DND-41 (cell line): Measurements from ENCODE around the gene PRRT2.

Experiments used
- ATAC-seq: fragments of 200-7000 bp; cut with Tn5 transposase; 3 replicates; pipeline ENCODE4 v1.9.1; 2021; ENCODE audit warnings: low read depth; ENCODE audit not compliant: insufficient read depth
- DNase-seq: peaks from one replicate; pipeline ENCODE4 v3.0.0-alpha.2; 2020
- H2AFZ ChIP-seq: 2 replicates; pipeline ENCODE4 v1.6.0; 2012; ENCODE audit warnings: low read depth, low read length
- H3K27ac ChIP-seq: 2 replicates; pipeline ENCODE4 v1.5.1; 2012; ENCODE audit warnings: low read length, inconsistent platforms
- H3K27me3 ChIP-seq: fragments of 200-600 bp; sonication (generic); 2 replicates; pipeline ENCODE4 v1.6.0; 2012; ENCODE audit warnings: low read length, mild to moderate bottlenecking, inconsistent platforms; ENCODE audit not compliant: insufficient read depth, poor library complexity
- H3K36me3 ChIP-seq: 2 replicates; pipeline ENCODE4 v1.5.1; 2012; ENCODE audit warnings: low read length, inconsistent platforms; ENCODE audit not compliant: insufficient read depth
- H3K4me1 ChIP-seq: 2 replicates; pipeline ENCODE4 v1.5.1; 2012; ENCODE audit warnings: mild to moderate bottlenecking, low read length; ENCODE audit not compliant: insufficient read depth
- H3K4me2 ChIP-seq: 2 replicates; pipeline ENCODE4 v1.6.0; 2012; ENCODE audit warnings: mild to moderate bottlenecking, moderate library complexity, low read length, inconsistent platforms; ENCODE audit not compliant: insufficient read depth
- H3K4me3 ChIP-seq, 2 experiments: fragments of 200-600 bp in 1 of 2; shearing (Covaris generic) in 1 of 2; 2 replicates each; pipeline ENCODE4 v1.5.1; 2012 to 2016; ENCODE audit warnings: inconsistent platforms in 2 of 2, low read length in 2 of 2, mild to moderate bottlenecking in 2 of 2, low read depth in 1 of 2, moderate library complexity in 1 of 2
- H3K79me2 ChIP-seq: 2 replicates; pipeline ENCODE4 v1.6.0; 2012; ENCODE audit warnings: low read length, inconsistent platforms; ENCODE audit not compliant: insufficient read depth
- H3K9ac ChIP-seq: 2 replicates; pipeline ENCODE4 v1.6.0; 2012; ENCODE audit warnings: low read depth, mild to moderate bottlenecking, inconsistent platforms, low read length, moderate library complexity
- H3K9me3 ChIP-seq: 2 replicates; pipeline ENCODE4 v1.5.1; 2012; ENCODE audit warnings: low read length, moderate library complexity, mild to moderate bottlenecking, inconsistent platforms; ENCODE audit not compliant: insufficient read depth, severe bottlenecking
- H4K20me1 ChIP-seq: 2 replicates; pipeline ENCODE4 v1.6.0; 2012; ENCODE audit warnings: low read length; ENCODE audit not compliant: insufficient read depth
- CTCF ChIP-seq: IDR thresholded peaks from 2 replicates; pipeline ENCODE4 v1.5.1; 2012; ENCODE audit warnings: borderline replicate concordance, low read length, moderate library complexity, mild to moderate bottlenecking; ENCODE audit not compliant: poor library complexity, severe bottlenecking; ENCODE audit errors: extremely low read depth
- EZH2 ChIP-seq: IDR thresholded peaks from 3 replicates; pipeline ENCODE4 v1.6.1; 2012; ENCODE audit warnings: borderline replicate concordance, low read depth, mild to moderate bottlenecking, moderate library complexity, low read length, inconsistent platforms; ENCODE audit not compliant: severe bottlenecking

PRRT2 gene

DNA sequence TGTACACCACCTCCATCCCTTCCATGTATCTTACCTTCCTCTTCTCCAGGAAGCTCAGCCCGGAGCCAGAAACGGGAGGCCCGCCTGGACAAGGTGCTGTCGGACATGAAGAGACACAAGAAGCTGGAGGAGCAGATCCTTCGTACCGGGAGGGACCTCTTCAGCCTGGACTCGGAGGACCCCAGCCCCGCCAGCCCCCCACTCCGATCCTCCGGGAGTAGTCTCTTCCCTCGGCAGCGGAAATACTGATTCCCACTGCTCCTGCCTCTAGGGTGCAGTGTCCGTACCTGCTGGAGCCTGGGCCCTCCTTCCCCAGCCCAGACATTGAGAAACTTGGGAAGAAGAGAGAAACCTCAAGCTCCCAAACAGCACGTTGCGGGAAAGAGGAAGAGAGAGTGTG lies 7.5 kb downstream of the PRRT2 start:
- DNase-seq (no peak), ATAC-seq (no peak)
- TF ChIP-seq CTCF: no peak
- peaks cover 41% of the 10 kb centered on the region for H3K79me2 ChIP-seq
- peaks cover 31% of the 10 kb centered on the region for H4K20me1 ChIP-seq
- H3K27me3 ChIP-seq: no peaks in the 10 kb centered on the region
- H3K36me3 ChIP-seq: peaks cover 32% of the 10 kb centered on the region
- H3K9ac ChIP-seq: peak overlapping the region; percentile 33; the same call in 1 of the 2 replicates
- peaks cover 45% of the 10 kb centered on the region for H3K4me1 ChIP-seq
- H3K4me2 ChIP-seq: peak overlapping the region; percentile 36
- no peak overlapping the region for H2AFZ ChIP-seq
- H3K9me3 ChIP-seq: no peaks in the 10 kb centered on the region
- H3K4me3 ChIP-seq: peak overlapping the region in 1 of 2 experiments; percentile 13; a peak in 1 of 4 replicates
- H3K27ac ChIP-seq: no peak overlapping the region; the same call in 1 of the 2 replicates

GRCh38 chr16:29820271-29820701 lies 8.3 kb downstream of the PRRT2 start, which contains the start of gene MVP:
TSS of gene MVP (plus strand) at chr16:29820462. CDS start at chr16:29830550, 10,088 bp downstream.
- peaks cover 31% of the 10 kb centered on the region for H4K20me1 ChIP-seq
- peaks cover 38% of the 10 kb centered on the region for H3K4me1 ChIP-seq

GRCh38 chr16:29820730-29821642 lies 9.0 kb downstream of the PRRT2 start:
- H3K4me2 ChIP-seq: 0 out of 2 replicates have a peak overlapping the region, but pooled peaks have one; percentile 36
- peaks cover 43% of the 10 kb centered on the region for H3K4me1 ChIP-seq
- no peak for TF ChIP-seq CTCF
- TF ChIP-seq EZH2: no peak
- H3K4me3 ChIP-seq: no peak overlapping the region
- no peaks in the 10 kb centered on the region for H3K9me3 ChIP-seq
- H3K27ac ChIP-seq: peak overlapping the region; percentile 29; the same call in 1 of the 2 replicates
- H4K20me1 ChIP-seq: peaks cover 31% of the 10 kb centered on the region
- H3K36me3 ChIP-seq: peaks cover 32% of the 10 kb centered on the region
- no peak overlapping the region for H2AFZ ChIP-seq
- peaks cover 34% of the 10 kb centered on the region for H3K79me2 ChIP-seq
- H3K9ac ChIP-seq: peak overlapping the region; percentile 33; the same call in 1 of the 2 replicates
- H3K27me3 ChIP-seq: no peaks in the 10 kb centered on the region
- DNase-seq (no peak), ATAC-seq (no peak)

More at GRCh38 chr16:29820271-29820701, 8.3 kb downstream of the PRRT2 start, which contains the start of gene MVP:
- H3K79me2 ChIP-seq: peaks cover 34% of the 10 kb centered on the region
- H3K4me2 ChIP-seq: peak within 1 kb of the TSS; percentile 36
- H3K9me3 ChIP-seq: no peaks in the 10 kb centered on the region
- TF ChIP-seq CTCF (no peak), EZH2 (no peak)
- H3K27ac ChIP-seq: peak within 1 kb of the TSS; percentile 29; the same call in 1 of the 2 replicates
- H3K9ac ChIP-seq: peak within 1 kb of the TSS; percentile 33; the same call in 1 of the 2 replicates
- no peak within 1 kb of the TSS for H2AFZ ChIP-seq
- no peaks in the 10 kb centered on the region for H3K27me3 ChIP-seq
- peaks cover 32% of the 10 kb centered on the region for H3K36me3 ChIP-seq
- no peak for ATAC-seq
- DNase-seq: peak; percentile 42
- H3K4me3 ChIP-seq: peak within 1 kb of the TSS in 1 of 2 experiments; percentile 13; a peak in 1 of 4 replicates
